Measurements from ENCODE around the gene SERGEF.
A peak's percentile ranks its signal among the peaks of the same experiment; 100 is the strongest.
"Not testable (repeated sequence)": the region's sequence is repeated elsewhere in the genome, so short reads cannot be mapped to it uniquely, and the experiment has no call there.

SERGEF gene

GRCh38 chr11:18000128-18000527, 12.7 kb downstream of the SERGEF start:
- DNase-seq, result not testable (repeated sequence)

GRCh38 chr11:17992916-17993315, 19.9 kb downstream of the SERGEF start:
- DNase-seq, result no peak

GRCh38 chr11:17991783-17992433, 20.9 kb downstream of the SERGEF start:
- DNase-seq, result peak; percentile 42

- DNase-seq, result no peak
These were observed 23.5 kb downstream of the SERGEF start for GRCh38 chr11:17989306-17989705.

- no peak for DNase-seq
These were observed 24.4 kb downstream of the SERGEF start for GRCh38 chr11:17988465-17988864.

- no peak for DNase-seq
These were observed 25.0 kb downstream of the SERGEF start for GRCh38 chr11:17987826-17988225.

- DNase-seq, result no peak
These were observed 26.1 kb downstream of the SERGEF start for GRCh38 chr11:17986711-17987220.

GRCh38 chr11:17986007-17986710, 26.7 kb downstream of the SERGEF start:
- DNase-seq, result no peak

GRCh38 chr11:17985517-17985916, 27.3 kb downstream of the SERGEF start:
- DNase-seq, result no peak

- DNase-seq, result no peak
These were observed 29.3 kb downstream of the SERGEF start for GRCh38 chr11:17983569-17983968.

- peak; percentile 13 for DNase-seq
These were observed 33.0 kb downstream of the SERGEF start for GRCh38 chr11:17979770-17980371.

- DNase-seq, result no peak
These were observed 34.1 kb downstream of the SERGEF start for GRCh38 chr11:17978553-17979287.

GRCh38 chr11:17976651-17977050, 36.2 kb downstream of the SERGEF start:
- DNase-seq, result no peak

GRCh38 chr11:17974246-17974645, 38.6 kb downstream of the SERGEF start:
- DNase-seq, result no peak

GRCh38 chr11:17972987-17973386, 39.9 kb downstream of the SERGEF start:
- DNase-seq, result no peak

GRCh38 chr11:17968206-17968605, 44.6 kb downstream of the SERGEF start:
- DNase-seq, result no peak

- DNase-seq, result no peak
These were observed 45.2 kb downstream of the SERGEF start for GRCh38 chr11:17967661-17968060.

- no peak for DNase-seq
These were observed 52.8 kb downstream of the SERGEF start for GRCh38 chr11:17960091-17960490.

- no peak for DNase-seq
These were observed 54.4 kb downstream of the SERGEF start for GRCh38 chr11:17958446-17958845.

- no peak for DNase-seq
These were observed 58.2 kb downstream of the SERGEF start for GRCh38 chr11:17954395-17955252.

- no peak for DNase-seq
These were observed 60.4 kb downstream of the SERGEF start for GRCh38 chr11:17952487-17952886.

All from central memory CD4-positive, alpha-beta T cell (primary cell).